WI38 (cell line): ENCODE measurements around the gene ROR2.

Source experiments
- H3K4me3 ChIP-seq: 2 replicates; pipeline ENCODE4 v1.5.1; 2011; ENCODE audit warnings: low read depth, mild to moderate bottlenecking, control low read depth, low read length
- CTCF ChIP-seq: IDR thresholded peaks from 2 replicates; pipeline ENCODE4 v1.5.1; 2012; ENCODE audit warnings: low read depth, mild to moderate bottlenecking, control low read depth, low read length

The ROR2 gene

GRCh38 chr9:91714020-91714806 lies 235.8 kb downstream of the ROR2 start:
- no peak overlapping the region for H3K4me3 ChIP-seq
- TF ChIP-seq CTCF, result no peak

GRCh38 chr9:91712811-91713210 lies 237.2 kb downstream of the ROR2 start:
- no peak for TF ChIP-seq CTCF
- no peak overlapping the region for H3K4me3 ChIP-seq

GRCh38 chr9:91711755-91712601 lies 238.1 kb downstream of the ROR2 start:
- no peak for TF ChIP-seq CTCF
- no peak overlapping the region for H3K4me3 ChIP-seq

- TF ChIP-seq CTCF, result no peak
- no peak overlapping the region for H3K4me3 ChIP-seq
These were observed 239.9 kb downstream of the ROR2 start for GRCh38 chr9:91710158-91710557.

- TF ChIP-seq CTCF, result no peak
- H3K4me3 ChIP-seq, result no peak overlapping the region
These were observed 244.6 kb downstream of the ROR2 start for GRCh38 chr9:91705386-91705785.

- TF ChIP-seq CTCF, result no peak
These were observed 249.6 kb downstream of the ROR2 start for GRCh38 chr9:91700475-91700874.

GRCh38 chr9:91698266-91698665 lies 251.8 kb downstream of the ROR2 start:
- TF ChIP-seq CTCF, result no peak
- no peak overlapping the region for H3K4me3 ChIP-seq

More at GRCh38 chr9:91700475-91700874, 249.6 kb downstream of the ROR2 start:
- H3K4me3 ChIP-seq, result no peak overlapping the region
